GM13977 (cell line): Measurements from ENCODE around the gene RNU6-9.
A peak's percentile ranks its signal among the peaks of the same experiment; 100 is the strongest.

Experiments
- DNase-seq: peaks from one replicate; pipeline ENCODE4 v3.0.0; 2012; ENCODE audit warnings: low spot score
- CTCF ChIP-seq: IDR thresholded peaks from 2 replicates; pipeline ENCODE4 v1.5.1; 2012; ENCODE audit warnings: mild to moderate bottlenecking, control low read depth; ENCODE audit not compliant: insufficient read depth; ENCODE audit errors: extremely low read depth, missing control alignments
- in situ Hi-C: fragments of 300-500 bp; cut with MboI; formaldehyde crosslinking; loops from one replicate; pipeline ENCODE4 v1.12.0; 2022; ENCODE audit warnings: low sequenced_read_pairs, low pct_unique_long_range_greater_than_20kb, mixed read lengths, inconsistent platforms; ENCODE audit not compliant: unreplicated experiment

RNU6-9 gene

GRCh38 chr19:904545-904944, 11.3 kb downstream of the RNU6-9 start:
- in situ Hi-C loops: no loop called here
- no peak for TF ChIP-seq CTCF
- no peak for DNase-seq

GRCh38 chr19:906480-906879, 13.2 kb downstream of the RNU6-9 start:
- DNase-seq: peak; percentile 53
- no peak for TF ChIP-seq CTCF
- in situ Hi-C loops: no loop called here

DNA sequence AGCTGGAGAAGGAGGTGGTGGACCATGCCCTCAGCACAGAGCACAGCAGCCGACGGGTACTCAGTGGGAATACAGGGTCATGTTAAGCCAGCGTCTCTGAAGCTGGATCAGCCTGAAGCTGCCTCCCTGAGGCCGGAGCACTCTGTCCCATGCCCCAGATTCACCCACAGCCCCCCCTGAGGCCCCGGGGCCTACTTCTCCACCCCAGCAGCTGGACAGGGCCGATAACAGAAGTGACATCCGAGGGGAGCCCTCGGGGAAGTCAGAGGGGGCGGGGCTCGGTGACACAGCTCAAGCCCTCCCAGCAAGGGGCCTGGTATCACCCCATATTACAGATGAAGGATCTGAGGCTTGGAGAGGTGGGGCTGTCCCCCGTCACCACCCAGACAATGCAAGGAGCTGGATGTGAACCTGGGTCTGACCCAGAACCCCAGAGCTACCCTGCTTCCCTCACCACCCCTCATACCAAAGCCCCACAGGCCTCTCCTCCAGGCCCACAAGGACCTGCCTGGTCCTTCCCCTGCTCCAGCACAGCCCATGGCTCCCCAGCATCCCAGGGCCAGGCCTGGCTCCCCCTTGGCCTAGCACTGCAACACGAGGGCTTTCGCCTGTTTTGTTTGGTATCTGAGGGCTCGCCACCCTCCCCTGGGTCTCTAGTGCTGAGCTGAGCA, 14.0 kb downstream of the RNU6-9 start:
- no peak for TF ChIP-seq CTCF
- in situ Hi-C loops: no loop called here
- DNase-seq: peak; percentile 71

DNA sequence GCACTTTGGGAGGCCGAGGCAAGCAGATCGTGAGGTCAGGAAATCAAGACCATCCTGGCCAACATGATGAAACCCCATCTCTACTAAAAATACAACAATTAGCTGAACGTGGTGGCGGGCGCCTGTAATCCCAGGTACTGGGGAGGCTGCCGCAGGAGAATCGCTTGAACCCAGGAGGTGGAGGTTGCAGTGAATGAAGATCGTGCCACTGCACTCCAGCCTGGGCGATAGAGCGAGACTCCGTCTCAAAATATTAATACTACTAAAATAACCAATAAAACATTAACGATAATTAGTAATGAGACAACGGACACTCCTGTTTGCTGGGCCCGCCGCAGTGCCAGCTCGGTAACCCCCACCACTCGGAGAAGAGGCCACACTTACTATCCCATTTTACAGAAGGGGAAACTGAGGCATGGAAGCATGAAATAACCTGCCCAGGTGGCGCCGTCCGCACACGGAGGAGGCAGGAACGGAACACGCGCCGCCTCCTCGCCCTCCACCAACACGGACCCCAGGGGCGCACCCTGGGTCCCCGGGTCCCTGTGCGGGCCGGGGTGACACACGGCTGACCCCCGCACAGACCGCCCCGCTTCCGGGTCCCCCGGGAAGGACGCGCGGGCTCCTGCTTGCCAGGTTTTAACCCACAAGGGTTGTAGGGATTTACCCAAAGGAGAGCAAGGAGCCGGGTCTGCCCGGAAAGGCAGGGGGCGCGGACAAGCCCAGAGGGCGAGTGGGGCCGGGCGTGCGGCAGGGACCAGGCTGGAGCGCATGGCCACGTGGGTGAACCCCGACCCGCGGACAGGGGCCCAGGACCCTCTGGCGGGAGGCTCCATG, 18.1 kb downstream of the RNU6-9 start:
- in situ Hi-C loops: no loop called here
- DNase-seq: no peak
- no peak for TF ChIP-seq CTCF

DNA sequence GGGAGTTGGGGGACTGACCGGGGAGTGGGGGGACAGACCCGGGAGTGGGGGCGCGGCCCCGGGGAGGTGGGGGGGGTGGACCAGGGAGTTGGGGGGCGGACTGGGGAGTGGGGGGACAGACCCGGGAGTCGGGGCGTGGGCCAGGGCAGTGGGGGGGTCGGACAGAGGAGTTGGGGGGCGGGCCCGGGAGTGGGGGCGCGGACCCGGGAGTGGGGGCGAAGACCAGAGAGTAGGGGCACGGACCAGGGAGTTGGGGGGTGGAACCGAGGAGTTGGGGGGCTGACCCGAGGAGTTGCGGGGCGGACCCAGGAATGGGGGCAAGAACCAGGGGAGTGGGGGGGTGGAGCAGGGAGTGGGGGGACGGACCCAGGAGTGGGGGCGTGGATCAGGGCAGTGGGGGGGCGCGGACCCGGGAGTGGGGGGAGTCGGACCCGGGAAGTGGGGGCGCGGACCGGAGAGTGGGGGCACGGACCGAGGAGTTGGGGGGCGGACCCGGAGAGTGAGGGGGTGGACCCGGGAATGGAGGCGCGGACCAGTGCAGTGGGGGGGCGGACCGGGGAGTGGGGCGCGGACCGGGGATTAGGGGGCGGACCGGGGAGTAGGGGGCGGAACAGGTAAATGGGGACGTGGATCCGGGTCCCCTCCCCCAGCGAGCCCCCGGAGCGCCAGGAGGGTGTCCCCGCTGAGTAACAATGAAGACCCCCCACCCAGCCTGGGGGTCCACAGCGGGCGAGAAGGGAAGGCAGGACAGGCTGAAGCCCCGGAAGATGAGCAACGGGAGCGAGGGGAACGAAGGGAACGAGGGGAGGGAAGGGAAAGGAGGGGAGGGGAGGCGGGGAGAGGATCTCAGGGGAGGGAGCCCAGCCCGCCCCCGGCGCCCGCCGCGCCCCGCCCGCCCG, 19.1 kb downstream of the RNU6-9 start:
- DNase-seq: no peak
- in situ Hi-C loops: no loop called here
- no peak for TF ChIP-seq CTCF

GRCh38 chr19:913080-913748, 19.9 kb downstream of the RNU6-9 start, which contains the start of gene R3HDM4:
TSS of gene R3HDM4 (minus strand) at chr19:913219. CDS start at chr19:913157, 62 bp downstream.
- TF ChIP-seq CTCF: no peak
- DNase-seq: peak; percentile 97
- in situ Hi-C loops: no loop called here
